ENCODE results near the gene RANBP9. TPM values are rescaled to one million over a fixed set of nuclear protein-coding genes. Genes with fewer than 3 reads are reported as not detected.

Gene RANBP9
- total and polyA plus RNA-seq, 9 of the 15 experiments (the other 6 are each of a cell fraction or from before 2014, with no cell fraction given), result 27.5 to 130 (median 61.5) TPM

DNA sequence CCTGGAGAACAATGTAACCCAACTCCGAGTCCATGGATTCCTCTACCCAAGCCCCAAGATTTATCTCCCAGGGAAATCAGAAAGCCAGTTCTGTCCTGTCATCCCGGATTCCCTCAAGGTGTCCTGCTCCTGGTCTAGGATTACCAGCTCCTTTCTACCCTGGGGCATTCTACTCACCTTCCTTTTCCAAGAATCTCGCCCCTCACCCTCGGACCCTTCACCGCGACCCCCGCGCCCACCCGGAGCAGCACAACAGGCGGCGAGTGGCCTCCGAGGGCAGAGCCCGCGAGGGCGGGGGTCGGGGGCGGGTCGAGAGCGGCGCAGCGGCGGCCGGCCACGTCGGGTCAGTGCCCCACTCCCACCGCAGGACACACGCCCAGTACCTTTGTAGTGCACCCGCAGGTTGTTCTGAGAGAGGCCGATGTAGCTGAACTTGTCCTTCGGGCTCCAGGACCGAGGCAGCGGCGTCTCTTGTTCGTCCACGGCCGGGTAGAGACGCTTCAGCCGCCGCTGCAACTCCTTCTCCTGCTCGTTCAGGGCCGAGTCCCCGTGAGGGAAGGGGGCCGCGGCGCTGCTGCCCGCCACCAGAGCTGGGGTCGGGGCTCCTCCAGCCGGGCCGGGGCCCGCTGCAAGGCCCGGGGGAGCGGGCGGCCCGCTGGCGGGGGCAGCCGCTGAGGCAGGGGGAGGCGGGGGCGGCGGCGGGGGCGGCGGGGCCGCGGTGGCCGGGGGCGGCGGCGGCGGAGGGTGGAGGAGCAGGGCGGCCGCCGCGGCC lies 897 bp downstream of the RANBP9 start (continued):
- TF ChIP-seq, protein P1, sequence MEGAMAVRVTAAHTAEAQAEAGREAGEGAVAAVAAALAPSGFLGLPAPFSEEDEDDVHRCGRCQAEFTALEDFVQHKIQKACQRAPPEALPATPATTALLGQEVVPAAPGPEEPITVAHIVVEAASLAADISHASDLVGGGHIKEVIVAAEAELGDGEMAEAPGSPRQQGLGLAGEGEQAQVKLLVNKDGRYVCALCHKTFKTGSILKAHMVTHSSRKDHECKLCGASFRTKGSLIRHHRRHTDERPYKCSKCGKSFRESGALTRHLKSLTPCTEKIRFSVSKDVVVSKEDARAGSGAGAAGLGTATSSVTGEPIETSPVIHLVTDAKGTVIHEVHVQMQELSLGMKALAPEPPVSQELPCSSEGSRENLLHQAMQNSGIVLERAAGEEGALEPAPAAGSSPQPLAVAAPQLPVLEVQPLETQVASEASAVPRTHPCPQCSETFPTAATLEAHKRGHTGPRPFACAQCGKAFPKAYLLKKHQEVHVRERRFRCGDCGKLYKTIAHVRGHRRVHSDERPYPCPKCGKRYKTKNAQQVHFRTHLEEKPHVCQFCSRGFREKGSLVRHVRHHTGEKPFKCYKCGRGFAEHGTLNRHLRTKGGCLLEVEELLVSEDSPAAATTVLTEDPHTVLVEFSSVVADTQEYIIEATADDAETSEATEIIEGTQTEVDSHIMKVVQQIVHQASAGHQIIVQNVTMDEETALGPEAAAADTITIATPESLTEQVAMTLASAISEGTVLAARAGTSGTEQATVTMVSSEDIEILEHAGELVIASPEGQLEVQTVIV (CRISPR knock-in tag; IDR thresholded peaks at IDR 0.05; ENCODE audit: borderline replicate concordance), result no peak
- TF ChIP-seq NFE2 (IDR thresholded peaks at IDR 0.05; ENCODE audit: low read depth), result peak; percentile 76
- no peak for TF ChIP-seq HNRNPLL (IDR thresholded peaks at IDR 0.05; ENCODE audit: low read depth, low read length, poor library complexity, severe bottlenecking)
- peak; percentile 47 for TF ChIP-seq CCNT2 (IDR thresholded peaks at IDR 0.05; ENCODE audit: borderline replicate concordance, extremely low read depth, insufficient read length, low read depth, low read length)
- no peak for TF ChIP-seq ZNF224 (CRISPR knock-in tag; IDR thresholded peaks at IDR 0.05)
- TF ChIP-seq NELFE (IDR thresholded peaks at IDR 0.05; ENCODE audit: insufficient read depth, insufficient read length), result no peak
- TF ChIP-seq, protein P2, sequence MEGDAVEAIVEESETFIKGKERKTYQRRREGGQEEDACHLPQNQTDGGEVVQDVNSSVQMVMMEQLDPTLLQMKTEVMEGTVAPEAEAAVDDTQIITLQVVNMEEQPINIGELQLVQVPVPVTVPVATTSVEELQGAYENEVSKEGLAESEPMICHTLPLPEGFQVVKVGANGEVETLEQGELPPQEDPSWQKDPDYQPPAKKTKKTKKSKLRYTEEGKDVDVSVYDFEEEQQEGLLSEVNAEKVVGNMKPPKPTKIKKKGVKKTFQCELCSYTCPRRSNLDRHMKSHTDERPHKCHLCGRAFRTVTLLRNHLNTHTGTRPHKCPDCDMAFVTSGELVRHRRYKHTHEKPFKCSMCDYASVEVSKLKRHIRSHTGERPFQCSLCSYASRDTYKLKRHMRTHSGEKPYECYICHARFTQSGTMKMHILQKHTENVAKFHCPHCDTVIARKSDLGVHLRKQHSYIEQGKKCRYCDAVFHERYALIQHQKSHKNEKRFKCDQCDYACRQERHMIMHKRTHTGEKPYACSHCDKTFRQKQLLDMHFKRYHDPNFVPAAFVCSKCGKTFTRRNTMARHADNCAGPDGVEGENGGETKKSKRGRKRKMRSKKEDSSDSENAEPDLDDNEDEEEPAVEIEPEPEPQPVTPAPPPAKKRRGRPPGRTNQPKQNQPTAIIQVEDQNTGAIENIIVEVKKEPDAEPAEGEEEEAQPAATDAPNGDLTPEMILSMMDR (IDR thresholded peaks at IDR 0.05 in 2 of 3, conservative IDR thresholded peaks at IDR 0.05 in 1 of 3; ENCODE audit: insufficient read depth in 2 of 3, low read depth in 1 of 3, low read length in 3 of 3), result no peak
- TF ChIP-seq CBX1 (IDR thresholded peaks at IDR 0.05; ENCODE audit: low read depth), result peak; percentile 87; the same call in 1 of the 2 replicates
- no peak for TF ChIP-seq ZNF41 (CRISPR knock-in tag; conservative IDR thresholded peaks at IDR 0.05)
- TF ChIP-seq SIN3B (IDR thresholded peaks at IDR 0.05; ENCODE audit: low read depth), result no peak
- TF ChIP-seq ZFX (CRISPR knock-in tag; IDR thresholded peaks at IDR 0.05), result peak; percentile 80
- no peak for TF ChIP-seq TEAD1 (CRISPR knock-in tag; IDR thresholded peaks at IDR 0.05)
- peak; percentile 71 for TF ChIP-seq SMARCA4 (IDR thresholded peaks at IDR 0.05)
- TF ChIP-seq POLR2A (conservative IDR thresholded peaks at IDR 0.05), result peak; percentile 55; the same call in 1 of the 2 replicates
- TF ChIP-seq MTA3 (IDR thresholded peaks at IDR 0.05; ENCODE audit: borderline replicate concordance), result peak; percentile 80; the same call in 1 of the 2 replicates
- TF ChIP-seq KDM5B (IDR thresholded peaks at IDR 0.05; ENCODE audit: insufficient replicate concordance, low read depth, low read length), result peak; percentile 40
- peak; percentile 55 for TF ChIP-seq EGR1 (conservative IDR thresholded peaks at IDR 0.05)
- TF ChIP-seq CHD1 (IDR thresholded peaks at IDR 0.05; ENCODE audit: low read length), result peak; percentile 71
- peak; percentile 57; the same call in 1 of the 2 replicates for TF ChIP-seq MAFG (tag; conservative IDR thresholded peaks at IDR 0.05)
- no peak for TF ChIP-seq PHB2 (IDR thresholded peaks at IDR 0.05; ENCODE audit: low read depth)
- TF ChIP-seq, protein P3, sequence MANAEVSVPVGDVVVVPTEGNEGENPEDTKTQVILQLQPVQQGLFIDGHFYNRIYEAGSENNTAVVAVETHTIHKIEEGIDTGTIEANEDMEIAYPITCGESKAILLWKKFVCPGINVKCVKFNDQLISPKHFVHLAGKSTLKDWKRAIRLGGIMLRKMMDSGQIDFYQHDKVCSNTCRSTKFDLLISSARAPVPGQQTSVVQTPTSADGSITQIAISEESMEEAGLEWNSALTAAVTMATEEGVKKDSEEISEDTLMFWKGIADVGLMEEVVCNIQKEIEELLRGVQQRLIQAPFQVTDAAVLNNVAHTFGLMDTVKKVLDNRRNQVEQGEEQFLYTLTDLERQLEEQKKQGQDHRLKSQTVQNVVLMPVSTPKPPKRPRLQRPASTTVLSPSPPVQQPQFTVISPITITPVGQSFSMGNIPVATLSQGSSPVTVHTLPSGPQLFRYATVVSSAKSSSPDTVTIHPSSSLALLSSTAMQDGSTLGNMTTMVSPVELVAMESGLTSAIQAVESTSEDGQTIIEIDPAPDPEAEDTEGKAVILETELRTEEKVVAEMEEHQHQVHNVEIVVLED (CRISPR knock-in tag; IDR thresholded peaks at IDR 0.05), result peak; percentile 39
- no peak for TF ChIP-seq ZNF121 (CRISPR knock-in tag; conservative IDR thresholded peaks at IDR 0.05)

Data from K562 (cell line).